HepG2 (cell line): ENCODE data around the gene P2RX7. TPM values are rescaled to one million over a fixed set of nuclear protein-coding genes. Genes with fewer than 3 reads are reported as not detected.

Experiments
- ATAC-seq: fragments of 200-7000 bp; cut with Tn5 transposase; 3 replicates; pipeline ENCODE4 v1.9.1; 2020; ENCODE audit warnings: mild to moderate bottlenecking, moderate library complexity
- BruUV-seq: library from RNA; stranded (reverse); fragments of 400-500 nt; replicated peaks from 2 replicates; lab custom pipeline; 2021; lab: Mats Ljungman, UMichigan
- CTCF ChIA-PET: fragments of 300-600 bp; formaldehyde crosslinking; extraction: SDS; loops from one replicate; lab custom pipeline; 2021; ENCODE audit warnings: low total read pairs, inconsistent platforms, low intra/inter-chr PET ratio; lab: Yijun Ruan, JAX
- POLR2A ChIA-PET: fragments of 350-600 bp; sonication (Branson Sonifier 250); formaldehyde crosslinking; loops from one replicate; lab custom pipeline; 2020; ENCODE audit warnings: antibody characterized with exemption, inconsistent platforms; lab: Yijun Ruan, JAX
- DNase-seq: peaks from one replicate; pipeline ENCODE4 v3.0.0-alpha.2; 2015; ENCODE audit warnings: low spot score
- FAIRE-seq: peaks from 3 replicates; lab custom pipeline; 2011; peaks lifted over from hg19 to GRCh38; lab: Jason Lieb, UNC
- H2AFZ ChIP-seq: one replicate; pipeline ENCODE4 v1.6.1; 2011; ENCODE audit warnings: low read length, inconsistent platforms
- H3K27ac ChIP-seq: fragments of 300-600 bp; 3 replicates; pipeline ENCODE4 v1.8.0; 2011; ENCODE audit warnings: mixed run types, mild to moderate bottlenecking, mixed read lengths, low read length, inconsistent platforms; ENCODE audit not compliant: insufficient read depth; ENCODE audit errors: extremely low read length
- H3K27me3 ChIP-seq, 2 experiments: fragments of 200-600 bp in 1 of 2; 2 replicates in 1 of 2; 3 replicates in 1 of 2; pipeline versions ENCODE4 v1.6.0 to v1.8.0; 2011; ENCODE audit warnings: low read length in 2 of 2, mild to moderate bottlenecking in 2 of 2, moderate library complexity in 2 of 2, inconsistent platforms in 1 of 2; ENCODE audit not compliant: insufficient read depth in 2 of 2, control insufficient read depth in 1 of 2
- H3K36me3 ChIP-seq, 2 experiments: fragments of 200-600 bp in 1 of 2; replicated peaks in 1 of 2; 2 replicates in 1 of 2; 3 replicates in 1 of 2; pipeline versions ENCODE4 v1.5.1 to v1.8.0; 2011; ENCODE audit warnings: low read length in 2 of 2, inconsistent platforms in 1 of 2; ENCODE audit not compliant: insufficient read depth in 2 of 2, control insufficient read depth in 1 of 2
- H3K4me1 ChIP-seq: 2 replicates; pipeline ENCODE4 v1.5.1; 2012; ENCODE audit warnings: low read length, inconsistent platforms; ENCODE audit not compliant: insufficient read depth
- H3K4me2 ChIP-seq: 2 replicates; pipeline ENCODE4 v1.6.0; 2011; ENCODE audit warnings: low read depth, low read length, inconsistent platforms
- H3K4me3 ChIP-seq, 3 experiments: fragments of 200-600 bp in 1 of 3; sonication (generic), shearing (Covaris generic) in 1 of 3; replicated peaks in 1 of 3; 2 replicates each; pipeline ENCODE4 v1.5.1; 2011 to 2016; ENCODE audit warnings: low read length in 3 of 3, inconsistent platforms in 2 of 3, low read depth in 2 of 3, mild to moderate bottlenecking in 2 of 3, control low read depth in 1 of 3, mixed read lengths in 1 of 3; ENCODE audit not compliant: insufficient read depth in 1 of 3
- H3K79me2 ChIP-seq: one replicate; pipeline ENCODE4 v1.6.1; 2011; ENCODE audit warnings: low read length, inconsistent platforms; ENCODE audit not compliant: insufficient read depth
- H3K9ac ChIP-seq: 2 replicates; pipeline ENCODE4 v1.6.0; 2011; ENCODE audit warnings: mild to moderate bottlenecking, low read depth, low read length, inconsistent platforms; ENCODE audit not compliant: insufficient read depth
- H3K9me3 ChIP-seq: 2 replicates; pipeline ENCODE4 v1.5.1; 2012; ENCODE audit warnings: mild to moderate bottlenecking, low read length
- H4K20me1 ChIP-seq: 2 replicates; pipeline ENCODE4 v1.6.0; 2011; ENCODE audit warnings: inconsistent platforms, mild to moderate bottlenecking, low read length, moderate library complexity; ENCODE audit not compliant: insufficient read depth
- ELF1 ChIP-seq: sonication (generic); formaldehyde crosslinking; IDR thresholded peaks from 2 replicates; pipeline ENCODE4 v1.4.0; 2020; ENCODE audit warnings: missing genetic modification reagents
- GABPA ChIP-seq, 2 experiments: IDR thresholded peaks; 2 replicates each; pipeline ENCODE4 v1.6.1; 2011 to 2016; ENCODE audit warnings: low read depth in 2 of 2, low read length in 1 of 2, missing biosample characterization in 1 of 2, missing genetic modification characterization in 1 of 2
- GABPB1 ChIP-seq: IDR thresholded peaks from 2 replicates; pipeline ENCODE4 v1.6.1; 2016; ENCODE audit warnings: mild to moderate bottlenecking, missing genetic modification reagents, moderate library complexity, missing compliant biosample characterization
- HOXD1 ChIP-seq: sonication (generic); formaldehyde crosslinking; IDR thresholded peaks from 2 replicates; pipeline ENCODE4 v1.5.0; 2020; ENCODE audit warnings: missing genetic modification reagents
- MXD4 ChIP-seq: IDR thresholded peaks from 2 replicates; pipeline ENCODE4 v1.6.1; 2016; ENCODE audit warnings: mild to moderate bottlenecking, missing biosample characterization, missing genetic modification reagents
- NFYC ChIP-seq: IDR thresholded peaks from 2 replicates; pipeline ENCODE4 v1.6.1; 2016; ENCODE audit warnings: missing genetic modification reagents, missing compliant biosample characterization
- SCMH1 ChIP-seq: sonication (generic); formaldehyde crosslinking; IDR thresholded peaks from 2 replicates; pipeline ENCODE4 v1.9.0; 2021; ENCODE audit warnings: missing genetic modification reagents, mild to moderate bottlenecking, borderline replicate concordance
- SP2 ChIP-seq: sonication (generic); formaldehyde crosslinking; IDR thresholded peaks from 2 replicates; pipeline ENCODE4 v1.5.1; 2020; ENCODE audit warnings: mild to moderate bottlenecking, missing genetic modification reagents
- XBP1 ChIP-seq: sonication (generic); formaldehyde crosslinking; IDR thresholded peaks from 2 replicates; pipeline ENCODE4 v1.5.0; 2020; ENCODE audit warnings: missing genetic modification reagents
- ZNF136 ChIP-seq: sonication (generic); formaldehyde crosslinking; IDR thresholded peaks from 2 replicates; pipeline ENCODE4 v1.8.1; 2022; ENCODE audit warnings: low read depth, mild to moderate bottlenecking, moderate library complexity, missing genetic modification reagents
- ZNF354B ChIP-seq: sonication (generic); formaldehyde crosslinking; IDR thresholded peaks from 2 replicates; pipeline ENCODE4 v1.8.0; 2022; ENCODE audit warnings: mild to moderate bottlenecking, missing genetic modification reagents
- ZNF563 ChIP-seq: sonication (generic); formaldehyde crosslinking; IDR thresholded peaks from 2 replicates; pipeline ENCODE4 v1.8.0; 2022; ENCODE audit warnings: mild to moderate bottlenecking, moderate library complexity, missing genetic modification reagents
- ZNF629 ChIP-seq: sonication (generic); formaldehyde crosslinking; conservative IDR thresholded peaks from 2 replicates; pipeline ENCODE4 v1.5.0; 2020; ENCODE audit warnings: missing genetic modification reagents
- WGBS: methylation state at CpG from one replicate; pipeline ENCODE4 v1.1.6; 2017; ENCODE audit warnings: low lambda C conversion rate; 5-methylcytosine and 5-hydroxymethylcytosine counted together
- in situ Hi-C: cut with HindIII; loops from 2 replicates; pipeline ENCODE4 v1.10.0; 2017; ENCODE audit warnings: low pct_unique_long_range_greater_than_20kb; ENCODE audit not compliant: extremely low pct_ligation_motif_present
- intact Hi-C: fragments of 100-400 bp; cut with micrococcal nuclease; formaldehyde crosslinking; loops from one replicate; pipeline ENCODE4 v1.10.0; 2022; ENCODE audit not compliant: unreplicated experiment
- polyA plus RNA-seq, 8 experiments: library from polyadenylated mRNA; depleted of rRNA in 3 of 8; stranded (reverse) in 7 of 8; unstranded in 1 of 8; fragments of >200 nt; fragmentation: Illumina TruSeq in 4 of 8; extraction: Trizol in 4 of 8; gene quantifications; 2 replicates each; pipeline versions ENCODE4 v1.2.1 to v1.2.3, GENCODE V29; 2011 to 2016; ENCODE audit warnings: low read depth in 4 of 8, missing spikeins in 1 of 8, mixed read lengths in 1 of 8; ENCODE audit not compliant: insufficient read depth in 1 of 8
- total RNA-seq, 5 experiments: library from RNA; depleted of rRNA; stranded (reverse); fragments of >200 nt; fragmentation: Illumina TruSeq; extraction: Trizol; gene quantifications; 2 replicates each; pipeline ENCODE4 v1.2.3, GENCODE V29; 2016; ENCODE audit warnings: low read depth in 1 of 5
- TF ChIP-seq, protein P1 (sequence below): sonication (generic); formaldehyde crosslinking; IDR thresholded peaks from 2 replicates; pipeline ENCODE4; 2020; ENCODE audit warnings: missing genetic modification reagents, mild to moderate bottlenecking, borderline replicate concordance
- TF ChIP-seq, protein P2 (sequence below): sonication (generic); formaldehyde crosslinking; IDR thresholded peaks from 2 replicates; pipeline ENCODE4 v1.4.0; 2020; ENCODE audit warnings: mild to moderate bottlenecking, missing genetic modification reagents
- TF ChIP-seq, protein P3 (sequence below): IDR thresholded peaks from 2 replicates; pipeline ENCODE4 v1.6.1; 2012; ENCODE audit warnings: inconsistent platforms

P2RX7 gene
- total and polyA plus RNA-seq, 2 of the 13 experiments (the other 11 are each of a cell fraction or from before 2014, with no cell fraction given): 0.13 to 0.73 TPM

DNA sequence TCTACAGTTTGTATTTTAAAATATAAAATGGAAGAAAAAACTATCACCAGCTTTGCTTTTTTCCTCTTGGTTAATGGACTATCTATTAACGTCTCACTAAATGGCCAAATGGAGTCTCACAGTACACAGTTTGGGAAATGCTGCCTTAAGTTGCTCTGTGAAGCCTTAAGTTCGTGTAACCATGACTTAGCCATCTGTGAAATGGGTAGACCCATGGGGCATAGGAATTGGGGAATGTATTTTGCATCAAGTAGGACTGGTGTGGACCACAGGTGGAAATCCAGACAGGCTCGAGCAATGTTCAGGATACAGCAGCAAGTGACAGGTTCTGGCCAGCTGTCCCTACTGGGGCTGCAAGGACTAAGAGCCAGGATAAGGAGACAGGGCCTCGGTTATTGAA, 4.8 kb downstream of the P2RX7 start:
- DNase-seq (no peak), ATAC-seq (no peak), FAIRE-seq (no peak)
- ChIA-PET POLR2A (no interaction called here), CTCF (no interaction called here)
- no peak overlapping the region for H2AFZ ChIP-seq
- intact Hi-C loops: no loop called here
- in situ Hi-C loops: no loop called here
- H3K4me3 ChIP-seq: no peak overlapping the region
- 39% methylated on average over 4 of the region's 4 CpGs for WGBS
- H4K20me1 ChIP-seq: no peaks in the 10 kb centered on the region
- 0 out of 5 replicates have a peak, but pooled peaks cover 0 to 5% of the 10 kb centered on the region in 2 experiments for H3K27me3 ChIP-seq
- TF ChIP-seq, protein P1, sequence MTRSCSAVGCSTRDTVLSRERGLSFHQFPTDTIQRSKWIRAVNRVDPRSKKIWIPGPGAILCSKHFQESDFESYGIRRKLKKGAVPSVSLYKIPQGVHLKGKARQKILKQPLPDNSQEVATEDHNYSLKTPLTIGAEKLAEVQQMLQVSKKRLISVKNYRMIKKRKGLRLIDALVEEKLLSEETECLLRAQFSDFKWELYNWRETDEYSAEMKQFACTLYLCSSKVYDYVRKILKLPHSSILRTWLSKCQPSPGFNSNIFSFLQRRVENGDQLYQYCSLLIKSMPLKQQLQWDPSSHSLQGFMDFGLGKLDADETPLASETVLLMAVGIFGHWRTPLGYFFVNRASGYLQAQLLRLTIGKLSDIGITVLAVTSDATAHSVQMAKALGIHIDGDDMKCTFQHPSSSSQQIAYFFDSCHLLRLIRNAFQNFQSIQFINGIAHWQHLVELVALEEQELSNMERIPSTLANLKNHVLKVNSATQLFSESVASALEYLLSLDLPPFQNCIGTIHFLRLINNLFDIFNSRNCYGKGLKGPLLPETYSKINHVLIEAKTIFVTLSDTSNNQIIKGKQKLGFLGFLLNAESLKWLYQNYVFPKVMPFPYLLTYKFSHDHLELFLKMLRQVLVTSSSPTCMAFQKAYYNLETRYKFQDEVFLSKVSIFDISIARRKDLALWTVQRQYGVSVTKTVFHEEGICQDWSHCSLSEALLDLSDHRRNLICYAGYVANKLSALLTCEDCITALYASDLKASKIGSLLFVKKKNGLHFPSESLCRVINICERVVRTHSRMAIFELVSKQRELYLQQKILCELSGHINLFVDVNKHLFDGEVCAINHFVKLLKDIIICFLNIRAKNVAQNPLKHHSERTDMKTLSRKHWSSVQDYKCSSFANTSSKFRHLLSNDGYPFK: no peak
- no peak for TF ChIP-seq ZNF136 (CRISPR knock-in tag)
- no peak for TF ChIP-seq SCMH1 (CRISPR knock-in tag)
- TF ChIP-seq ZNF629 (CRISPR knock-in tag): peak; percentile 63
- no peak for TF ChIP-seq ZNF354B (CRISPR knock-in tag)
- no peak overlapping the region for H3K4me2 ChIP-seq
- no peak overlapping the region for H3K27ac ChIP-seq
- no peaks in the 10 kb centered on the region for H3K79me2 ChIP-seq
- no peaks in the 10 kb centered on the region for H3K36me3 ChIP-seq
- H3K9ac ChIP-seq: no peak overlapping the region
- H3K9me3 ChIP-seq: no peaks in the 10 kb centered on the region
- H3K4me1 ChIP-seq: peaks cover 14% of the 10 kb centered on the region
- no TSS peak for BruUV-seq

DNA sequence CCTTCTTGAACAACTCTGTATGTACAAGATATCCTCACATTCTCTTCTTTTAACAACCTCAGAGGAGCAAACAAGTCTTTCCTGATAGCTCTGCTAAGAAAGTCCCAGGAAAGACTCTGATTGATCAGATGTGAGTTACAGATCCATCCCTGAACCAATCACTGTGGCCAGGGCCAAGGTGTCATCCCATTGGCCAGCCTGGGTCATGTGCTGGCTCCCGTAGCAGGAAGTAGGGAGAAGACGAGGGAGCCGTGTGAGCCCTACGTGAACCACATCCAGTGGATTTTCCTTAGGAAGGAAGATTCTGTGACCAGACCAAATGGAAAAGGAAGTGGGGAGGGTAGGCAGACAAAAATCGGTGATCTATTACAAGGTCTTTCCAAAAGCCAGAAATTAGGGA, 5.6 kb downstream of the P2RX7 start:
- POLR2A ChIA-PET: no interaction called here
- Histone ChIP-seq H3K79me2 (no peaks in the 10 kb centered on the region), H3K27me3 (0 out of 5 replicates have a peak, but pooled peaks cover 0 to 5% of the 10 kb centered on the region in 2 experiments), H3K4me2 (peak overlapping the region; percentile 40), H3K9me3 (no peaks in the 10 kb centered on the region), H3K4me1 (peaks cover 6% of the 10 kb centered on the region), H2AFZ (no peak overlapping the region), H3K27ac (no peak overlapping the region), H3K4me3 (peak overlapping the region in 1 of 3 experiments; percentile 12; a peak in 1 of 6 replicates), H3K9ac (no peak overlapping the region), H4K20me1 (no peaks in the 10 kb centered on the region), H3K36me3 (no peaks in the 10 kb centered on the region)
- CTCF ChIA-PET: no interaction called here
- 19% methylated on average over 5 of the region's 5 CpGs for WGBS
- ATAC-seq (peak; percentile 70), DNase-seq (no peak), FAIRE-seq (no peak)
- no TSS peak for BruUV-seq
- in situ Hi-C loops (no loop called here), intact Hi-C loops (no loop called here)
- peak; percentile 47; the same call in 1 of the 2 replicates for TF ChIP-seq SP2
- peak; percentile 61; the same call in 1 of the 2 replicates for TF ChIP-seq ELF1 (CRISPR knock-in tag)
- TF ChIP-seq, protein P2, sequence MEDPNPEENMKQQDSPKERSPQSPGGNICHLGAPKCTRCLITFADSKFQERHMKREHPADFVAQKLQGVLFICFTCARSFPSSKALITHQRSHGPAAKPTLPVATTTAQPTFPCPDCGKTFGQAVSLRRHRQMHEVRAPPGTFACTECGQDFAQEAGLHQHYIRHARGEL (CRISPR knock-in tag): no peak
- TF ChIP-seq HOXD1 (CRISPR knock-in tag): no peak
- TF ChIP-seq, protein P3, sequence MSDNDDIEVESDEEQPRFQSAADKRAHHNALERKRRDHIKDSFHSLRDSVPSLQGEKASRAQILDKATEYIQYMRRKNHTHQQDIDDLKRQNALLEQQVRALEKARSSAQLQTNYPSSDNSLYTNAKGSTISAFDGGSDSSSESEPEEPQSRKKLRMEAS: 0 out of 2 replicates have a peak, but pooled peaks have one; percentile 20
- TF ChIP-seq ZNF563 (CRISPR knock-in tag): no peak
- TF ChIP-seq GABPA (IDR thresholded peaks at IDR 0.05; ENCODE audit: low read depth, low read length): no peak
- TF ChIP-seq GABPA (CRISPR knock-in tag; IDR thresholded peaks at IDR 0.05; ENCODE audit: low read depth): peak; percentile 37
- TF ChIP-seq NFYC (CRISPR knock-in tag): peak; percentile 89
- peak; percentile 57 for TF ChIP-seq GABPB1 (CRISPR knock-in tag)
- TF ChIP-seq MXD4 (CRISPR knock-in tag): no peak
- TF ChIP-seq XBP1 (CRISPR knock-in tag): no peak
